GM18498 (cell line): ENCODE results near the gene STK38.

ENCODE experiments used
- ATAC-seq: cut with Tn5 transposase; IDR thresholded peaks from one replicate; pipeline ENCODE4 v1.9.1; 2021; ENCODE audit warnings: mild to moderate bottlenecking, moderate library complexity; ENCODE audit not compliant: unreplicated experiment

STK38 gene

GRCh38 chr6:36566418-36566905 is 19.2 kb upstream of the STK38 start:
- no peak for ATAC-seq

- ATAC-seq, result no peak
These were observed 16.6 kb upstream of the STK38 start for GRCh38 chr6:36563928-36564284.

DNA sequence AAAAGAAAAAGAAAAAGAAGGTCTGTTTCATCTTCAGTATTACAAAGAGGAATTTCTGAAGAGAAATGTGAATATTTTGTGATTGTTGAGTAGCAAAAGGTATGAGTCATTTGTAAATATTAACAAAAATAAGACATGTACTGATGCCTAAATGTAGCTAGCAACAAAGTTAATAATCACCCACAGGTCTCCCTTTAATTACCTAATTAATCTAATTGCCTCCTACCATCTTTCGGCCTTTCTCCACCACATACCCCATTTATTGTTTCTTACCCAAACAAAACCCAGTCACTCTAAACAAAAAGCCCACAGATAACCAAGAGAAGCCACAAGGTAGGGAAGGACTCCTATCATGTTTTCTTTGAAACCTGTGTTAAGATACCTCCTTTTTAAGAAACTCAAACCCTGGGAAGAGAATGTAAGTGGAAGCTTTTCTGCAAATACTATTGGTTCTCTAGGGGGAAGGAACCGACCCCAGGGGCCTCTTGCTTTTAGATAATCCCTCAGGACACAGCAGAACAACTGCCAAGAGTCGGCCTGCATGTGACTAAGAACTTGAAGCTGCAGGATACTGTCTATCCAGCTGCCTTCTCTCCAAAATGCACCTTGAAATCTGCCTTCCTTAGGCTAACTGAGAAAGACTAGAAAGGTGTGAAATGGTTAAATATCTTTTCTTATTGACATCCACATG is 16.1 kb upstream of the STK38 start:
- ATAC-seq, result no peak

GRCh38 chr6:36560822-36561221 is 13.5 kb upstream of the STK38 start:
- no peak for ATAC-seq

DNA sequence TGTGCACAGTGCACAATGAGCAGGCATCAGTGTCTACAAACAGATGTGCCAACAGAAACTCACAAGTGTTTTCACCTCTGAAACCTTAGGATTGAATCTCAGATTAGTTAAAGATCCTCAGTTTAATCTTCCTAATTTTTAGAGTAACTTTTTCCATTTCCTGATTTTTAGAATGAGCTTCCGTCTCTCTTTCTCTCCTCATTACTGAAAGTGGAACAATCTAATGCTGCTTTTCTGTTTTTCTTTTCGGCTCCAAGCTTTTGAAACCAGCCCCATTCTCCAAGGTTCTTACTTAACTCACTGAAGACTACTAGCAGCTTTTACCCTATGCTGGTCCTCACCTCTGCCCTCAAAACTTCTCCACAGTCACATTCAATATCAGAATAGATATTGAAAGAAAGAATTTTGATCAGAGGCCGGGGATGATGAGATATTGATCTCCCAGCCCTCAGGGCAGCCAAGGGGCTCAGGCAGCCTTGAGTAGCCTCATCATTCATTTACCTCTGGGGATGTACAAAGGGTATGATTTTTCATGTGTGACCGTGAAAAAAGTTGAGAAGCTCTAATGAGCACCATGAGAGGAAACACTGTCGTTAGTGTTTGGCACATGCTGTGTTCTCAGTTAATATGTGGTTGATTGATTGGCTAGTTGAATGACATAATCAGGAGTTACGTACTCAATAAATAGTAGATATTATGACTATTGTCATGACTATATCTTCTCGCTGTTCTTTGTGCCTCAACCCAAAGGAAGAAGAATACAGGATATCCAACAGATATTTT is 11.9 kb upstream of the STK38 start:
- no peak for ATAC-seq

- no peak for ATAC-seq
These were observed 9.0 kb upstream of the STK38 start for GRCh38 chr6:36556281-36556680.

- no peak for ATAC-seq
These were observed 8.5 kb upstream of the STK38 start for GRCh38 chr6:36555750-36556252.

DNA sequence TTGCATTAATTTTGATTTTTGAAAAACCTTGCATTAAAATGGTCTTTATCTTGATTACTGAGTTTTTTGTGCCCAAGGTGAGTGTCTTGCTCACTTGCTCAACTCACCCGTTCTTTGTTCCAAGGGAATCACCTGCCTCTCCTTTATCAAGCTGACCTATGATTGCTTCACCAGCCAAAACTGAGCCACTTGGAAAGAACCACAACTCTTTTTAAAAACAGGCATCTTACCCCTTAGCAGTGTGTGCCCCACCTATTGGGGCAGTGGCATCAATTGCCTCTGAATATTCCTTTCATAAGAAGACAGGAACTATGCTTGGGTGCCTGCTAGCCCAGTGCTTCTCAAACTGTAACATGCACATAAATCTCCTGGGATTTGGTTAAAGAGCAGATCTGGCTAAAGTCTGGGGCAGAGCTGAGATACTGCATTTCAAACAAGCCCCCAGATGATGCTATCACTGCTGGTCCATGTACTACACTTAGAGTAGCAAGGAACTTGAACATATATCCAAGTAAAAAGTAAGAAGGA is 3.3 kb upstream of the STK38 start:
- no peak for ATAC-seq

- no peak for ATAC-seq
These were observed 1.1 kb upstream of the STK38 start for GRCh38 chr6:36548401-36548743.

GRCh38 chr6:36547646-36548400 is 544 bp upstream of the STK38 start:
- no peak for ATAC-seq

DNA sequence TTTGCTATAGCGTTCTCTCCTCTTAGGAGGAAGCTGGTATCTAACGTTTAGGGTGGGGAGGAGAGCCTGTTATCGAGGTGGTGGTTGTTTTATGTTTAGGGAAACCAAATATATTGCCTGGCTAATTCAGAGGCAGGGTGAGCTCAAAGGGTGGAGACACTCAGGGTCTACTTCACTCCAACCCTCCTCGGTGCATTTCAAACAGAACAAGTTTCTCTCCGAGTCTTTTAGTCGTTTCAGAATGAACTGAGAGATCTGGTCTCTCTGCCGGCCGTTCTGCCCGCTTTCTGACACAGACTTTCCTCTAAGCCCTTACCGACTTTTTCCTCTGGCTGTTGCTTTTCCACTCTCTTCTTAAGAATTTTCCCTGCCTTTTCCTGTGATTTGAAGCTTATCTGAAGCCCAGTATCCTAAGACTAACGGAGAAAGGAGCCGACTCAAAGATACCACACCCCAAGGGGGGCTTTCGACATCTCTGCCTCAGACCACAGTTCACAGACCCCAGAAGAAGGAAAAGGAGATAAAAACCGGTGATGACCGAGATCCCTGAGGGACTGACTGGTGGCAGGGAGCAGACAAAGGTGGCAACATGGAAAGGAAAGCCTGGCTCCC is 865 bp downstream of the STK38 start:
- ATAC-seq, result peak; percentile 3

GRCh38 chr6:36545767-36546307 is 1.4 kb downstream of the STK38 start:
- ATAC-seq, result no peak

- no peak for ATAC-seq
These were observed 3.1 kb downstream of the STK38 start for GRCh38 chr6:36544228-36544627.

GRCh38 chr6:36542041-36542440 is 5.2 kb downstream of the STK38 start:
- no peak for ATAC-seq

GRCh38 chr6:36539814-36540568 is 7.3 kb downstream of the STK38 start:
- ATAC-seq, result no peak

- ATAC-seq, result no peak
These were observed 10.3 kb downstream of the STK38 start for GRCh38 chr6:36536873-36537547.

DNA sequence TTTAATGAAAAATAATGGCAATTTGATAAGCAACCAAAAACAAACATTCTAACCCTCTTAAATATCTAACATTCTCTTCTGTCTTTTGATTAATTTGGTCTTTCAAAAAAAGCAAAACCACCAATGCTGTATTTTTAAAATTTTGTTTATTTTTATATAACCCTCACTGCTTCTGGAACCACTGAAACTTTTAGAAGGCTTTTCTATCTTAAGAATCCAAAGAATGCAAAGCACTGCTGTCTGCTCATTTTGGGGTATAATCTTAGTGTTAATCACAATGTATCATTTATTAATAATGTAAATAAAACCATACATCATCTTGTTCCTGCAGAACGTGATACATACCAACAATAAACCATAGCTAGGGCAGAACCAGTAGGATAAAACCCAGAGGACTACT is 14.0 kb downstream of the STK38 start:
- ATAC-seq, result no peak

GRCh38 chr6:36526066-36526465 is 21.2 kb downstream of the STK38 start:
- ATAC-seq, result no peak

DNA sequence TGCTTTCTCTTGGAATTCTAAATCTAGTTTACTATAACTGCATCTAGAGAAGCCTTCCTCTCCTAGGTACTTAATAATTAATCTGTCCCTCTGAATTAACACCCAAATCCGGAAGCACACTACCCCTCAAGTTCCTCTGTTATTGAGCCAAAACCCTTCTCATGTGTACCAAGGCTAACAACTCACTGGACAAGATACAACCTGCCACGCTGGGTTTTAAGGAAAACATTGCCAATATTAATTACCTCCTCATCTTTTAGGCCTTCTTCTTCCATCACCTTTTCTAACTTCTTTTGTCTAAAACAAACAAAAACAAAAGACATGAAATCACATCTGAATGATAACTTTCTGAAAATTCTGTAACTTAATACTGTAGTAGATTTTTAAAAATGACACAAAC is 21.9 kb downstream of the STK38 start:
- no peak for ATAC-seq
